Muscle layer of duodenum (tissue), 2 donors: ENCODE data around the gene ZNRF3.

ENCODE experiments used
- H3K27ac ChIP-seq: one replicate; pipeline ENCODE4 v1.7.0; 2013; ENCODE audit warnings: mild to moderate bottlenecking, low read length
- H3K27me3 ChIP-seq: one replicate; pipeline ENCODE4 v1.7.0; 2013; ENCODE audit warnings: low read depth, mild to moderate bottlenecking, control low read depth, low read length
- H3K36me3 ChIP-seq, 2 donors: one replicate each; pipeline ENCODE4 v1.7.0; 2013; ENCODE audit warnings: low read length in 2 of 2, control low read depth in 1 of 2, mild to moderate bottlenecking in 1 of 2; ENCODE audit not compliant: insufficient read depth in 2 of 2, control insufficient read depth in 1 of 2
- H3K4me1 ChIP-seq, 2 donors: one replicate each; pipeline ENCODE4 v1.7.0; 2013; ENCODE audit warnings: low read length in 2 of 2, mild to moderate bottlenecking in 2 of 2, control low read depth in 1 of 2, moderate library complexity in 1 of 2; ENCODE audit not compliant: insufficient read depth in 2 of 2, control insufficient read depth in 1 of 2
- H3K4me3 ChIP-seq, 2 donors: one replicate each; pipeline ENCODE4 v1.7.0; 2013; ENCODE audit warnings: low read length in 2 of 2, low read depth in 1 of 2, mild to moderate bottlenecking in 1 of 2
- H3K9me3 ChIP-seq, 2 donors: one replicate each; pipeline ENCODE4 v1.7.0; 2013; ENCODE audit warnings: low read length in 2 of 2, control low read depth in 1 of 2, mild to moderate bottlenecking in 1 of 2; ENCODE audit not compliant: control insufficient read depth in 1 of 2
- donor health status: healthy.

The ZNRF3 gene

GRCh38 chr22:29018293-29019189, 135.2 kb downstream of the ZNRF3 start:
- Histone ChIP-seq H3K4me3 (no peak overlapping the region), H3K27me3 (no peaks in the 10 kb centered on the region), H3K4me1 (no peaks in the 10 kb centered on the region), H3K27ac (no peak overlapping the region), H3K36me3 (no peaks in the 10 kb centered on the region), H3K9me3 (no peaks in the 10 kb centered on the region)

GRCh38 chr22:29022101-29022817, 138.9 kb downstream of the ZNRF3 start:
- Histone ChIP-seq H3K27me3 (no peaks in the 10 kb centered on the region), H3K9me3 (no peaks in the 10 kb centered on the region), H3K4me3 (no peak overlapping the region), H3K4me1 (no peaks in the 10 kb centered on the region), H3K27ac (no peak overlapping the region), H3K36me3 (no peaks in the 10 kb centered on the region)

DNA sequence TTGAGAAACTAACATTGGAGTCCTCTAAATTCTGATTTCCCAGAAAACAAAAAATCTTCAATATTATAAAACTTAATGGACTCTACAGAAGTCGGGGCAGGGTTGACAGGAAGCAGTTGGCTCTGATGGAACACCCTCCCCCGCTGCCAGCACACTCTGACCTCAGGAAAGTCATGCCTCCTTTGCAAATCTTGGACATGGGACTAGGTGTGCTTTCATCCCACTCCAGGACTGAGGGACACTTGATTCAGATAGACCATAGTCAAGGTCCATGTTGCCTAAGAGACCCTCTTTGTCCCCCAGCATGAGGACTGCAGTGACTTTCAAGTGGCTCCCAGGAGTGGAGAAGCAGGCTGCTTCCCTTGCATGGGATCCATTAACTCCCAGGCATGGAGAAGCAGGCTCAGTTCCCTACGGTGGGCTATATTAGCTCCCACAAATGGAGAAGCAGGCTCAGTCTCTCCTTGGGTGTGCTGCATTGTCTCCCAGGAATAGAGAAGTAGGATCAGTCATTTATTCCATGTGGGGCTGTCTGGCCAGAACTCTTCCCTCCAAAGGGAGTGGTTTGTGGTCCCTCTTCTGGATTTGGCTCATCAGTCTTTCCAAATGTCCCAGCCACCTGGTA, 139.9 kb downstream of the ZNRF3 start:
- H3K27me3 ChIP-seq, result no peaks in the 10 kb centered on the region
- no peak overlapping the region for H3K27ac ChIP-seq
- no peaks in the 10 kb centered on the region for H3K9me3 ChIP-seq
- H3K36me3 ChIP-seq, result no peaks in the 10 kb centered on the region
- no peaks in the 10 kb centered on the region for H3K4me1 ChIP-seq
- no peak overlapping the region for H3K4me3 ChIP-seq

- H3K4me3 ChIP-seq, result no peak overlapping the region
- H3K27ac ChIP-seq, result no peak overlapping the region
- no peaks in the 10 kb centered on the region for H3K9me3 ChIP-seq
- H3K36me3 ChIP-seq, result no peaks in the 10 kb centered on the region
- no peaks in the 10 kb centered on the region for H3K27me3 ChIP-seq
- H3K4me1 ChIP-seq, result peaks cover 6 to 9% of the 10 kb centered on the region in 2 donors
Observed at GRCh38 chr22:29026579-29026978, 143.2 kb downstream of the ZNRF3 start.

- no peak overlapping the region for H3K4me3 ChIP-seq
- peaks cover 9 to 16% of the 10 kb centered on the region in 2 donors for H3K4me1 ChIP-seq
- no peak overlapping the region for H3K27ac ChIP-seq
- H3K9me3 ChIP-seq, result no peaks in the 10 kb centered on the region
- H3K36me3 ChIP-seq, result no peaks in the 10 kb centered on the region
- no peaks in the 10 kb centered on the region for H3K27me3 ChIP-seq
Observed at GRCh38 chr22:29028468-29028867, 145.1 kb downstream of the ZNRF3 start.

DNA sequence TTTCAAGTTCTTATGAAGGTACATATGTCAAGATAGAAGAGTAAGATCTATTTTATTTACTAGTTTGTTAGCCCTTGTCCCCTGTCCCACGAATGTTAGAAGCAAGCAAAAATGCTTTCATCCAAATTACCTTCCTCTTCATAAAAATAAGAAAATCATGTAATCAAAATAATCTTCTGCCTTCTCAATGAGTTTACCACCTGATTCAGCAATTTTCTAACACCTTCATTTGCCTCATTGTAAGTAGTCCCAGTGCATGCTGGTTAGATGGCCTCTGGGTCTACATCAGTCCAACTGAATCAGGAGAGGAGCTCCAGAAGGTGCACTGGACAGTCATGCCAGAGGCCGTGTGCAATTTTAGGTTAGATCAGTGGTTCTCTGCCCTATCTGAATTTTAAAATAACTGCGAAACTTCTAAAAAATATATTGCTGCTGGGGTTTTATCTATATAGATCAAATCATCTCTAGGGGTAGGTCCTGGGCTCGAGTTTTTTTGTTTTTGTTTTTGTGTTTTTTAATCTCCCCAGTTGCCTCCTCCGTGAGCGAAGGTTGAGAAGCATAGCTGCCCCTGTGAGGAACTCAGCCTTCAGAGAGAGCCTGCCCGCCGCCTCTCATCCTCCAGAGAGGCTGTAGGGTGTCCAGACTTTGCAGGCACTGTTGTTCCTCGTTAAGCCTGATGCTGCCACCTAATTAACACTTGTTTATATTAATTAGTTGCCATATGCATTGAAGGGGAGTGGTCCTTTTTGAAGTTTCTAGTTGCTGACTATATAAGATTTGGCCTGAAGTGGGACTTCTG, 146.0 kb downstream of the ZNRF3 start:
- Histone ChIP-seq H3K4me3 (no peak overlapping the region), H3K36me3 (no peaks in the 10 kb centered on the region), H3K27ac (no peak overlapping the region), H3K9me3 (no peaks in the 10 kb centered on the region), H3K4me1 (peaks cover 9 to 16% of the 10 kb centered on the region in 2 donors), H3K27me3 (no peaks in the 10 kb centered on the region)

GRCh38 chr22:29030016-29030617, 146.7 kb downstream of the ZNRF3 start:
- H3K27ac ChIP-seq, result peak overlapping the region; percentile 41
- H3K27me3 ChIP-seq, result no peaks in the 10 kb centered on the region
- no peaks in the 10 kb centered on the region for H3K9me3 ChIP-seq
- H3K4me1 ChIP-seq, result peaks cover 9 to 16% of the 10 kb centered on the region in 2 donors
- H3K36me3 ChIP-seq, result no peaks in the 10 kb centered on the region
- peak overlapping the region in 1 of 2 donors; percentile 47 for H3K4me3 ChIP-seq

DNA sequence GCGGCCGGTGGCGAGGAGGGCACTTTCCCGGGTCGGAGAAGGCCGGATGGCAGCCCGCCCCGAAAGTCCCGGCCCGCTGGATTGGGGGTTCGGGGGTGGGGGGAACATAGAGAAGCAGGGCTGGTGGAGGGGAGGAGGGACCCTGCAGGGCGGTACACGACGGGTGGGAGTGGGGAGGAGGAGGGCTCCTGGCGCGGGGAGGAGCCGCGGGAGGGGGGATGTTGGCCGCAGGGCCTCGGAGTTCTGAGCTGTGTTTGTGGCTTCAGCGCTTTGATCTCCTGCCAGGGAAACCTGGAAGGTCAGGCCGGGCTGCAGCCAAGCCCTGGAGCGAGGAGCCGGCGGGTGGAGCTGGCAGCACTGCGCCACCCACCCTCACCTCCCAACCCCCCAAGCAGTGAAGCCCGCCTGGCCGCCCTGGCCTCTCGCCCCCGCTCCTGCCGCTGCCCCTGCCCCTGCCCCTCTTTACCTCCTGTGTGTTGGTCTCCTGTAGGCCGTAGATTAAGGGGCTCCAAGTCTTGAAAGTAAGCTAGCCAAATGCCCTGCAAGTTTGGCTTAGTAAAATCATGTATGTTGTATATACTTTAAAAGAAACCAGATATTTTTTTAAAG, 147.3 kb downstream of the ZNRF3 start:
- Histone ChIP-seq H3K4me1 (peaks cover 9 to 16% of the 10 kb centered on the region in 2 donors), H3K27ac (peak overlapping the region; percentile 85), H3K36me3 (no peaks in the 10 kb centered on the region)

DNA sequence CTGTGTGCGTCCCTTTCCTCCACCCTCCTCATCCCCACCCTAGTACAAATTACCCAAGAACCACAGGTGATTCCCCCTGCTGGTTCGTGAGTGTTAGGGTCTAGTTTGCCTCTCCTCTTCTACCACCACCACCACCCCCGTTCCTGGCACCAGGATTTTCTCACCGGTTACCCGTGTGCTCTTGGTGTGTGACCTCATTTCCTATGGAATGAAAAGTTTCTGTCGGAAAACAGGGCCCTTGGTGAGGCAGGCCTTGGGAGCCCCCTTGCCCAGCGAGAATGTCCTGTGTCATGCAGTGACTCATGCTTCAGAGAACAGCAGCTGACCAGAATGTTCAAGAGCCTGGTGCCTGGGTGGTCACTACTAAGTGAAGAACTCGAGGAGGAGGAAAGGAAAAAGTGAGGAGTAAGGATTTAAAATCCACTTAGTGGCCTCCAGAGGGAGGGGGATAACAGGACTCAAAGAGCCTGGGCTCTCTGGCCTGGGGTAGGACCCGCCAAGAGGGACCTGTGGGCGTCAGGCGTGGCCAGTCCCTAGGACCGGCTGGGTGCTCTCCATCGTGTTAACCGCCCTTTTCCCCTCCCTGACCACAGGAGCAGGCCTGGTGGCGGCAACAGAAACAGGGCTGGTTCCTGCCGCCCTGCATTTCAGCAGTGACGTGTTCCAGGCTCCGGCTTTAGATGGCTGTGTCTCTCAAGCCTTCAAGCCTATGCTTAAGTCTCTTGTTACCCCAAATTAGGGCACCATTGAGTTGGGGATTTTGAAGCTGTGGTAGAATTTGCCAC, 148.0 kb downstream of the ZNRF3 start:
- H3K4me3 ChIP-seq, result peak overlapping the region in 1 of 2 donors; percentile 19

More for the DNA sequence above, 147.3 kb downstream of the ZNRF3 start:
- no peaks in the 10 kb centered on the region for H3K9me3 ChIP-seq
- peak overlapping the region in 1 of 2 donors; percentile 47 for H3K4me3 ChIP-seq
- H3K27me3 ChIP-seq, result no peaks in the 10 kb centered on the region

More for the DNA sequence above, 148.0 kb downstream of the ZNRF3 start:
- no peaks in the 10 kb centered on the region for H3K9me3 ChIP-seq
- H3K27me3 ChIP-seq, result no peaks in the 10 kb centered on the region
- peak overlapping the region; percentile 85 for H3K27ac ChIP-seq
- H3K4me1 ChIP-seq, result peaks cover 9 to 16% of the 10 kb centered on the region in 2 donors
- no peaks in the 10 kb centered on the region for H3K36me3 ChIP-seq
